IPS DF 4.7 (cell line): Measurements from ENCODE around the gene FBXO33.

Source experiments
- DNase-seq: peaks from one replicate; pipeline ENCODE4 v3.0.0-alpha.2; 2013; ENCODE audit warnings: low spot score; ENCODE audit errors: extremely low read depth

The FBXO33 gene

DNA sequence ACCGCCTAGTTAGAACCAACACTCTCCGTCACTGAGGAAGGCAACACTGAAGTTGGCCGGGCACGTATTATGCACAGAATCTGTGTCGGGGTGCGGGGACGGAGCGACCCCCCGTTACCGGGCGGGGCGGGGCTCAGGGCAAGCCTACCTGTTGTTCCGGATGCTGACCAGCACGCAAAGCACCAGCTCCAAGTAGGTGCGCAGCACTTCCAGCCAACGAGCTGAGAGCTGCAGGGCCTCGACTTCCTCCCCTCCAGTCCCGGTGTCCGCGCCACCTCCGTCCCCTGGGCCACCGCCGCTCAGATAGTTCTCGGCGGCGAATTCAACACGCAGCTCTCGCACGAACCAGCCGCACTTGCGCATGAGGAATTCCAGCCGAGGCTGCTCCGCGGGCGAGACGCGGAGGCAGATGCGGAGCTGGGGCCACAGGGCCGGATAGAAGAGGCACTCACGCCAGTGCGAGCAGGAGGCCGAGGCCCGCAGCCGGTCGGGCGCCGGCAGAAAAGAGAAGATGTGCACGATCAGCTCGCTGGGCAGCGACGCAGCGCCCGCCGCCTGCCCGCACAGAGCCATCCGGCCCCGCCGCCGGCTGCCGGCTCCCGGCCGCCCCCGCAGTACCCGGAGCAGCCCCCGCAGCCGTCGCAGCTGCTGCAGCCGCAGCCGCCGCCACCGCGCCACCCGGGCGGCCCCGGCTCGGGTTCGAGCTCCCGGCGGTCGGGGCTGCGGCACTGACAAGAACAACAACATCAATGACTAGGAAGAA, 636 bp downstream of the FBXO33 start:
- DNase-seq, result no peak

- no peak for DNase-seq
Measured at GRCh38 chr14:39430762-39431415, 1.3 kb downstream of the FBXO33 start.

GRCh38 chr14:39428118-39428517, 4.1 kb downstream of the FBXO33 start:
- no peak for DNase-seq

DNA sequence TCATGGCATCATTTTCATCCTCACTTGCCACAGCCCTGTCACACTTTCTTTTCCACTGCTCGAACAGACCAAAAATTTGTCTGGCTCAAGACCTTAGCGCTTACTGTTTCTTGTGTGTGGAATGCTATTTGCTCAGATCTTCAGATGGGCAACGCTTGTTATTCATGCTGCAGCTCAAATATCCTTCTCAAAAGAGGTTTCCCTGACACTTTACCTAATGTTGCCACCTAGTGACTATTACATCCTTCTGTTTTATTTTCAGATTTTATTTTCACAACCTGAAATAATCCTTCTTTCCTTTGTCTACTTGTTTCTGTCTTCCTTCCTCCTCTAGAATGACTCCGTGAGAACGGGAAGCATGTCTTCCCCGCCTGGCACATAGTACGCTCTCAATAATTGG, 5.6 kb downstream of the FBXO33 start:
- DNase-seq, result no peak

GRCh38 chr14:39425947-39426346, 6.3 kb downstream of the FBXO33 start:
- DNase-seq, result no peak

DNA sequence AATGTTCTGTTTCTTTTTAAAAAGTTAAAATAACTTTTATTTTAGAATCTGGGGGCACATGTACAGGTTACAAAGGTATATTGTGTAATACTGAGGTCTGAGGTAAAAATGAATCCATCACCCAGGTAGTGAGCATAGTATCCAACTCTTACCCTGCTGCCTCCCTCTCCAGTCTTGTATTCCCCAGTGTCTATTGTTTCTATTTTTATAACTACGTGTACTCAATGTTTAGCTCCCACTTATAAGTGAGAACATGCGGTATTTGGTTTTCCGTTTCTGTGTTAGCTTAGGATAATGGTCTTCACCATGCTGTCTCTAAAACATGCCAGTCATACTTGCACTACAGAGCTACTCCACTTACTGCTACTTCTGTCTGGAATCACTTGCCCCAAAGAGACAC, 8.4 kb downstream of the FBXO33 start:
- DNase-seq, result no peak

DNA sequence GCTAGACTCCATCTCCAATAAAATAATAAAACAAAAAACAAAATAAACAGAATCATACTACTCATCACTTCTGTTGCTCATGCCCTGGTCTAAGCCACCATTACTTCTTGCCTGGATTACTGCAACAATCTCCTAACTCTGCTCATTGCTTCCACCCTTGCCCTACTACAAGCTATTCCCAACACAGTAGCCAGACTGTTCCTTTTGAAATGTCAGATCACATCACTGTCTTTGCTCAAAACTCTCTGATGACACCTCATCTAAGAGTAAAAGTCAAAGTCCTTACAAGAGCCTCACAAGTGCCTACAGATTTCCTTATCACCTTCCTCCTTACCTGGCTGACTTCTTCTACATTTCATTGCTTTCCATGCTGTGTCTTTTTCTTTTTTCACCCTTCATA, 10.0 kb downstream of the FBXO33 start:
- DNase-seq, result no peak

DNA sequence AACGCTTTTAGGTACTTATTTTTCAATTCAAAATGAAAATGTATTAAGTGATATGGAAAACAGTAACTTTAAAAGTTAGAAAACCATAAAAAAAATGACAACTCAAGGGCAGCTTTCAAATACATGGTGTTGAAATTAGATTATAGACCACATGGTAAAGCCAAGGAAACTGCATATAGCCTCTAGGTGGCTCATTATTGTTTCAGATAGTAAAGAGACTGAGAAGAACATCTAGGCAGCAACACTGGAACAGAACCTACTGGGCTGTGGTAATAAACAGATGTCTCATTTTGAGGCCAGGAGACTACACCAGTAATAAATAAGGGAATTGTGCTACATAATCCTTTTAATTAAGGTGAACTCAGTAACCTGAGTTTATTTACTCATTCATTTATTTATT, 13.0 kb downstream of the FBXO33 start:
- DNase-seq, result no peak

DNA sequence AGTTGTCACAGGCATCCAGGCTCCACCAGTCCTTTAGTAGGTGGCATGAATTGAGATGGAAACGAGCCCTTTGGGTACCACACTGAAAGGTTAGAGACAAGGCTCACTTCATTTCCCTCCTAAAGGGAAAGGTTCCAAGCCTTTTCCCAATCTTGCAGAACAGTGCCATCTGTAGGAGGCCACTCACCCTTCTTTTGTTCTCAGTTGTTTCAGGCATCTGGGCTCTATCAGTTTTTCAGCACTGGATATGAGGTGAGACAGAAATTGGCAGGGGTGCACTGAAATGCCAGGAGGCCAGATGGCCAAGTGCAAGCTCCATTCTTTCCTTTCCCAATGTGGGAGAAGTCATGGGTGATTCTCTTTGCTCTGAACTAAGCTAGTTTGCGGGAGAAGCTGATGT, 15.2 kb downstream of the FBXO33 start:
- DNase-seq, result no peak

- DNase-seq, result no peak
Measured at GRCh38 chr14:39416072-39416471, 16.2 kb downstream of the FBXO33 start.

- DNase-seq, result no peak
Measured at GRCh38 chr14:39406560-39406959, 25.7 kb downstream of the FBXO33 start.

GRCh38 chr14:39398382-39398781, 33.9 kb downstream of the FBXO33 start:
- no peak for DNase-seq

- no peak for DNase-seq
Measured at GRCh38 chr14:39396448-39396847, 35.8 kb downstream of the FBXO33 start.

DNA sequence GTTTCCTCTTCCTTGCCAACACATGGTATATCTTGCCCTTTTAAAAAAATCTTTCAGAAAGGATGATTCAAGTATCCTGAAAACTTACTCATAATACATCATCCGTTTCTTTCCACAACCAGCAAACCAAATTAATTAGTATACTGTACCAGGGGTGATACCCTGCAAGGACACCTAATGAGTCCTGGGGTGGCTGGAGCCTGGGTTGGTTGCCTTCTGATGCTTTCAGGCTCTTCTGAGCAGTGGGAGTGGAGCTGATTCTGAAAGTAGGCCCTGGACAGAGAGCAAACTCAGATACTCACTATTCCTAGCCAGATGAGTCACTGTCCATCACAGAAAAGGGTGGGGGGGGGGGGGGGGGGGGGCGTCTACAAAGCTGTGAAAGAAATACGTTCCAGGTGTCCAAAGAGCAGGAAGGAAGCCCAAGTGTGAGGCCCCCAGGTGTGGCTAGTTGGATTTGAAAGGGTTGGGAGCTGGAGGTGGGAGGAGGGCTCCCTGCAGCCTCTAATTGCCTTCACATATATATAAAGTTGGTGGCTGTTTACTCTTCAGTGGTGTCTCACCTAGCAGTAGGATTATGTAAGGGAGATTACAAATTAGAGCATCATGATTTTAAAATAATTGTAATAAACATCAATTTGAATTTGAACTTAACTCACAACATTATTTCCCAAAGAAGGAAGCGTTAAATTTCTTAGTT, 36.5 kb downstream of the FBXO33 start:
- DNase-seq, result no peak

DNA sequence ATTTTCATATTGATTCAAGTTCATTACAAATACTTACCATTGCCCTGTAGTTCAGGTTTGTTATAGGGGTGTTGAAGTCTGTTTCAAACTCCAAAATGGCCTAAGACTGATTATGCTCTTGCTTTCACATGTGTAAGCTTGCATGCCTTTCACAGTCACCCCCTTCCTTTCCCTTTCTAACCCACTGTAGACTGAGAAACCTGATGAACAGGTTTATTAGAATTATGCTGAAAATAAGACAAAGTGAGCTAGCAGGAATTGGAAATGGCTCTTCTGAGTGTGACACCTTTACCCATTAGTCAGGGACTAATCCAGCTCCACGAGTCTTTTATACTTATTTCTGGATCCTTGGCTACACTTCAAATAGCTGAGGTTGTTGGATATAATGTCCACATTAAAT, 38.9 kb downstream of the FBXO33 start:
- no peak for DNase-seq

- DNase-seq, result no peak
Measured at GRCh38 chr14:39384177-39384576, 48.1 kb downstream of the FBXO33 start.

DNA sequence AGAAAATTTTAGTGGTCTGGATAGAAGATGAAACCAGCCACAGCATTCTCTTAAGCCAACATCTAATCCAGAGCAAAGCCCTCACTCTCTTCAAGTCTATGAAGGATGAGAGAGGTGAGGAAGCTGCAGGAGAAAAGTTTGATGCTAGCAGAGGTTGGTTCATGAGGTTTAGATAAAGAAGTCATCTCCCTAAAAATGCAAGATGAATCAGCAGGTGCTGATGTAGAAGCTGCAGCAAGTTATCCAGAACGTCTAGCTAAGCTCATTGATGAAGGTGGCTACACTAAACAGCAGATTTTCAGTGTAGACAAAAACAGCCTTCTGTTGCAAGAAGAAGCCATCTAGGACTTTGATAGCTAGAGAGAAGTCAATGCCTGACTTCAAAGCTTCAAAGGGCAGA, 48.5 kb downstream of the FBXO33 start:
- no peak for DNase-seq

- no peak for DNase-seq
Measured at GRCh38 chr14:39383026-39383660, 49.1 kb downstream of the FBXO33 start.

DNA sequence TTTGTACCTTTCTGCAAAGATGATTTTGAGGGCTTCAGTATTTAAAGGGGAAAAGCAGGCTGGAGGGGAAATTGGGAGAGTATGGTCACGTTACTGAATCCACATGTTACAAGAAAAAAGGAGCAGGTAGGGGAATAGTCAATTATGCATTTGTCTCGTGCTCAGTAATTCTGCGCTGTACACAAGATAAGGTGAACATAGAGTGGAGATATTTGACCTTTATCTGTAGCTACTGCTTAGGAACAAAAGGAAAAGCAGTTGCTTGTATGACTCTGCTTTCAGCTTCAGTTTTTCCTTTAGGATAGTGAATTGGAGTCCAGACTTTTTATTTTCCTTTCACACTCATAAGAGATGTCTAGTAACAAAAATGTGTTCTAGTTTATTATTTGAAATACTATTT, 49.8 kb downstream of the FBXO33 start:
- no peak for DNase-seq

DNA sequence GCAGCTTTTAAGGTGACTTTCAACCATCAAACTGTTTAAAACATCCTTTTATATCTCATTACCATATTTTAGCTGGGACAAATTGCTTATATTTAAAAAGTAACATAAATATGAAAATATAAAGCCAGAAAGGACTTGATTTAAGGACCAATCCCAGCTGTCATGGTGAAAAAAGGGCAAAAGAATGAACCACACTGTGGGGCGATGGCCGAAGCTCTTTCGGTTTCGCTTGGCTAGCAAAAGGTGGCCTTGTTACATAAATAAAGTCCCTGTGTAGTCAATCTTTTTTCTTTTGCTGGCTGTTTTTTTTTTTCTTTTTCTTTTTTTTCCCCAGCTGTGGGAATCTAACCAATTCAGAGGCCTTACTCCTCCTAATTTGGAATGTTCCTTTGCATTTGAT, 50.9 kb downstream of the FBXO33 start:
- DNase-seq, result no peak

DNA sequence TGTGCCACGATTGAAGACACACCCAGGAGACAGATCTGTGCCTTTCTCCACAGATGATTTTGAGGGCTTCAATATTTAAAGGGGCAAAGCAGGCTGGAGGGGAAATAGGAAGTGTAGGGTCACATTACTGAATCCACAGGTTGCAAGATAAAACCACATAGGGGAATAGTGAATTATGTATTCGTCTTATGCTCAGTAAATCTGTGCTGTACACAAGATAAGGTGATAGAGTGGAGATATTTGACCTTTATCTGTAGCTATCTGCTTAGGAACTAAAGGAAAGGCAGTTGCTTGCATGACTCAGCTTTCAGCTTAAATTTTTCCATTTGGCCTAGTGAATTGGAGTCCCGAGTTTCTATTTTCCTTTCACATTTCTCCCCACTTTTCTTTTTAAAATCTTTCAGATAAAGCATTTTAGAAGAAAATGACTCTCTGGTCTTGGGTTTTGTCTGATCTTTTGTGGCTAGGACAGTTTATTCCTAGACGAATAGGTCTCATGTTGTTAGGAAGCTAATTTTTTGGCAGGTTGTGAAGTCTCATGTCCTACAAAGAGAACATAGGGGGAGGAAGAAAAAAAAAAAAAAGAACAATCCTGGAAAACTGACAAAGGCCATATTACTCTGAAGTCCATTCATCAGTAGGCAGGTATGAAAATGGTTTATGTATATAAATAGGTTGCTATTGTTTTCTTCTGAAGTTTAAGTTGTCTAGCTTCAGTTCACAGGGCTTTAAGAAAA, 55.4 kb downstream of the FBXO33 start:
- no peak for DNase-seq
